DOHH2 (cell line): ENCODE measurements around the gene AKAP11.
A peak's percentile ranks its signal among the peaks of the same experiment; 100 is the strongest.

Experiments used
- H3F3A ChIP-seq: fragments of 200-600 bp; sonication (generic), shearing (Covaris generic); 2 replicates; pipeline ENCODE4 v1.6.0; 2016; ENCODE audit warnings: antibody characterized with exemption, mild to moderate bottlenecking; ENCODE audit not compliant: control insufficient read depth, insufficient read depth
- H3K27ac ChIP-seq: fragments of 200-600 bp; sonication (generic); 2 replicates; pipeline ENCODE4 v1.5.1; 2014; ENCODE audit warnings: low read depth, mild to moderate bottlenecking, low read length, moderate library complexity
- H3K27me3 ChIP-seq: fragments of 200-600 bp; sonication (generic); 2 replicates; pipeline ENCODE4 v1.6.1; 2014; ENCODE audit warnings: mild to moderate bottlenecking, low read length, mixed read lengths; ENCODE audit not compliant: control insufficient read depth
- H3K36me3 ChIP-seq: fragments of 200-600 bp; sonication (generic); 2 replicates; pipeline ENCODE4 v1.6.1; 2014; ENCODE audit warnings: mild to moderate bottlenecking, low read length, moderate library complexity, mixed read lengths; ENCODE audit not compliant: control insufficient read depth
- H3K4me1 ChIP-seq: fragments of 200-600 bp; sonication (generic); 2 replicates; pipeline ENCODE4 v1.6.1; 2014; ENCODE audit warnings: mild to moderate bottlenecking, low read length, mixed read lengths; ENCODE audit not compliant: control insufficient read depth
- H3K4me2 ChIP-seq: fragments of 200-600 bp; sonication (generic); 2 replicates; pipeline ENCODE4 v1.6.0; 2014; ENCODE audit warnings: mild to moderate bottlenecking, low read length, moderate library complexity
- H3K4me3 ChIP-seq: fragments of 200-600 bp; sonication (generic); 2 replicates; pipeline ENCODE4 v1.5.1; 2014; ENCODE audit warnings: mild to moderate bottlenecking, low read length, mixed read lengths
- H3K79me2 ChIP-seq: fragments of 200-600 bp; sonication (generic); 2 replicates; pipeline ENCODE4 v1.6.1; 2014; ENCODE audit warnings: mild to moderate bottlenecking, low read length, mixed read lengths; ENCODE audit not compliant: control insufficient read depth
- H3K9me2 ChIP-seq: fragments of 200-600 bp; sonication (generic); replicated peaks from 2 replicates; pipeline ENCODE4 v1.6.1; 2014; ENCODE audit warnings: mild to moderate bottlenecking, low read length, mixed read lengths; ENCODE audit not compliant: control insufficient read depth
- H3K9me3 ChIP-seq: fragments of 200-600 bp; sonication (generic); 2 replicates; pipeline ENCODE4 v1.6.1; 2014; ENCODE audit warnings: antibody characterized with exemption, low read length, mixed read lengths; ENCODE audit not compliant: control insufficient read depth, insufficient read depth
- H4K20me1 ChIP-seq: fragments of 200-600 bp; sonication (generic); 2 replicates; pipeline ENCODE4 v1.6.0; 2014; ENCODE audit warnings: low read depth, mild to moderate bottlenecking, antibody characterized with exemption, low read length, moderate library complexity; ENCODE audit not compliant: control insufficient read depth, insufficient read depth
- EZH2phosphoT487 ChIP-seq: fragments of 200-600 bp; sonication (generic); IDR thresholded peaks from 2 replicates; pipeline ENCODE4 v1.6.1; 2017; ENCODE audit warnings: borderline replicate concordance, mild to moderate bottlenecking, antibody characterized with exemption, low read length, moderate library complexity, mixed read lengths
- TF ChIP-seq, protein P1 (sequence below): fragments of 200-600 bp; sonication (generic); IDR thresholded peaks from one replicate; pipeline ENCODE4 v1.5.1; 2014; ENCODE audit warnings: antibody characterized with exemption, mild to moderate bottlenecking, low read depth, low read length; ENCODE audit not compliant: poor library complexity, severe bottlenecking

AKAP11 gene

GRCh38 chr13:42260903-42261654 lies 10.9 kb upstream of the AKAP11 start:
- H3K36me3 ChIP-seq = no peaks in the 10 kb centered on the region
- no peaks in the 10 kb centered on the region for H3K27me3 ChIP-seq
- no peak overlapping the region for H3K4me3 ChIP-seq
- no peaks in the 10 kb centered on the region for H3F3A ChIP-seq
- H3K9me2 ChIP-seq = no peaks in the 10 kb centered on the region
- no peak overlapping the region for H3K27ac ChIP-seq
- no peaks in the 10 kb centered on the region for H4K20me1 ChIP-seq
- no peak overlapping the region for H3K4me2 ChIP-seq
- TF ChIP-seq, protein P1, sequence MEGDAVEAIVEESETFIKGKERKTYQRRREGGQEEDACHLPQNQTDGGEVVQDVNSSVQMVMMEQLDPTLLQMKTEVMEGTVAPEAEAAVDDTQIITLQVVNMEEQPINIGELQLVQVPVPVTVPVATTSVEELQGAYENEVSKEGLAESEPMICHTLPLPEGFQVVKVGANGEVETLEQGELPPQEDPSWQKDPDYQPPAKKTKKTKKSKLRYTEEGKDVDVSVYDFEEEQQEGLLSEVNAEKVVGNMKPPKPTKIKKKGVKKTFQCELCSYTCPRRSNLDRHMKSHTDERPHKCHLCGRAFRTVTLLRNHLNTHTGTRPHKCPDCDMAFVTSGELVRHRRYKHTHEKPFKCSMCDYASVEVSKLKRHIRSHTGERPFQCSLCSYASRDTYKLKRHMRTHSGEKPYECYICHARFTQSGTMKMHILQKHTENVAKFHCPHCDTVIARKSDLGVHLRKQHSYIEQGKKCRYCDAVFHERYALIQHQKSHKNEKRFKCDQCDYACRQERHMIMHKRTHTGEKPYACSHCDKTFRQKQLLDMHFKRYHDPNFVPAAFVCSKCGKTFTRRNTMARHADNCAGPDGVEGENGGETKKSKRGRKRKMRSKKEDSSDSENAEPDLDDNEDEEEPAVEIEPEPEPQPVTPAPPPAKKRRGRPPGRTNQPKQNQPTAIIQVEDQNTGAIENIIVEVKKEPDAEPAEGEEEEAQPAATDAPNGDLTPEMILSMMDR = no peak
- no peak for TF ChIP-seq EZH2phosphoT487
- no peaks in the 10 kb centered on the region for H3K9me3 ChIP-seq
- no peaks in the 10 kb centered on the region for H3K79me2 ChIP-seq
- H3K4me1 ChIP-seq = no peaks in the 10 kb centered on the region

- H4K20me1 ChIP-seq = no peaks in the 10 kb centered on the region
- no peaks in the 10 kb centered on the region; the same call in 1 of the 2 replicates for H3K36me3 ChIP-seq
- no peaks in the 10 kb centered on the region for H3K9me2 ChIP-seq
- no peaks in the 10 kb centered on the region for H3K79me2 ChIP-seq
- H3F3A ChIP-seq = no peaks in the 10 kb centered on the region
- H3K4me1 ChIP-seq = peaks cover 14% of the 10 kb centered on the region
- no peak overlapping the region for H3K4me3 ChIP-seq
- H3K4me2 ChIP-seq = no peak overlapping the region
- H3K27ac ChIP-seq = no peak overlapping the region
- TF ChIP-seq EZH2phosphoT487 = no peak
- TF ChIP-seq, protein P1 = no peak
- H3K9me3 ChIP-seq = no peaks in the 10 kb centered on the region
- H3K27me3 ChIP-seq = no peaks in the 10 kb centered on the region
Observed at GRCh38 chr13:42266473-42266872, 5.5 kb upstream of the AKAP11 start.

DNA sequence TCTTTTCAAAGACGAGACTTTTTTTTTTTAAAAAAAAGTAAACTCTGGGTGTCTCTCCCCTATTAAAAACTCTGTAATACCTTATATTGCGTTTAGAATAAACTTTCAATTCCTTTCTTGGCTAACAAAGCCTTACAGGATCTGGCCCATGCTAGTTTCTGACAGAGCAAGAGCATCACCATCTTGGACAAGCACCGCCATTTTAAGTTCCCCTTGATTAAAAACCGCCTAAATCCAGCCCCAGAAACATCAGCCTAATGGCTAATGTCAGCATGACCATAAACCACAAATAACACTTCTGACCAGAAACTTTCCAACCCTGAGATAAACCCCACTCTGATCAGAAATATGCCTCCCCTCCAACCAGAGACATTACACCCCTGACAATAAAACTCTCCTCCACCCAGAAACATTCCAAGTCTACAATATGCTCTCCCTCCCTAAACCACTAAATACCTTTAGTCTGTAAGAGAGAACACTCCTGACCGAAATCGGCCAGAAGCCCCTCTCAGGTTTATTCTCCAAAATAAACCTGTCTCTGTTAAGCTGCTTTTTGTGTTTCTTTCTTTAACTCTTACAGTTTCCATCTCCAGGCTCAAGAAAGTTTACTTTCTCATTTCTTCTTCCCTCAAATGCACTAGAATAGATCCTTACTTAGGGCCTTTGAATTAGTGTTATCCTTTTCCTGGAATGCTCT lies 1.6 kb upstream of the AKAP11 start:
- H3K4me2 ChIP-seq = peak overlapping the region; percentile 79
- H3K4me3 ChIP-seq = peak overlapping the region; percentile 77
- peaks cover 38% of the 10 kb centered on the region for H3K4me1 ChIP-seq
- no peaks in the 10 kb centered on the region for H3K9me3 ChIP-seq
- H4K20me1 ChIP-seq = no peaks in the 10 kb centered on the region
- H3K79me2 ChIP-seq = peaks cover 33% of the 10 kb centered on the region
- no peaks in the 10 kb centered on the region for H3K27me3 ChIP-seq
- H3K27ac ChIP-seq = peak overlapping the region; percentile 62; the same call in 1 of the 2 replicates
- H3F3A ChIP-seq = no peaks in the 10 kb centered on the region
- no peaks in the 10 kb centered on the region for H3K9me2 ChIP-seq
- H3K36me3 ChIP-seq = peaks cover 7% of the 10 kb centered on the region
- no peak for TF ChIP-seq EZH2phosphoT487
- TF ChIP-seq, protein P1 = no peak
